GM19023 (cell line): Measurements from ENCODE around the gene GRAMD2B.
"Not testable (repeated sequence)": the region's sequence is repeated elsewhere in the genome, so short reads cannot be mapped to it uniquely, and the experiment has no call there.

Experiments used
- ATAC-seq: cut with Tn5 transposase; IDR thresholded peaks from one replicate; pipeline ENCODE4 v1.9.1; 2021; ENCODE audit warnings: mild to moderate bottlenecking, moderate library complexity; ENCODE audit not compliant: unreplicated experiment

Gene GRAMD2B

GRCh38 chr5:126422994-126423788 is at the start of gene GRAMD2B:
GRAMD2B (plus strand) TSS chr5:126423409; CDS start chr5:126423607, 198 bp downstream.
- peak; percentile 86 for ATAC-seq

- no peak for ATAC-seq
Measured at GRCh38 chr5:126374109-126374416, 49.1 kb upstream of the GRAMD2B start.

- ATAC-seq = no peak
Measured at GRCh38 chr5:126376443-126376842, 46.8 kb upstream of the GRAMD2B start.

- ATAC-seq = no peak
Measured at GRCh38 chr5:126377424-126377823, 45.8 kb upstream of the GRAMD2B start.

GRCh38 chr5:126380316-126380715 is 42.9 kb upstream of the GRAMD2B start:
- ATAC-seq = not testable (repeated sequence)

GRCh38 chr5:126383246-126383645 is 40.0 kb upstream of the GRAMD2B start:
- ATAC-seq = no peak

- no peak for ATAC-seq
Measured at GRCh38 chr5:126383776-126384175, 39.4 kb upstream of the GRAMD2B start.

- ATAC-seq = no peak
Measured at GRCh38 chr5:126384985-126385384, 38.2 kb upstream of the GRAMD2B start.

- ATAC-seq = no peak
Measured at GRCh38 chr5:126385524-126386502, 37.4 kb upstream of the GRAMD2B start.

- no peak for ATAC-seq
Measured at GRCh38 chr5:126389179-126389578, 34.0 kb upstream of the GRAMD2B start.

GRCh38 chr5:126390051-126390450 is 33.2 kb upstream of the GRAMD2B start:
- ATAC-seq = no peak

- ATAC-seq = no peak
Measured at GRCh38 chr5:126391386-126391785, 31.8 kb upstream of the GRAMD2B start.

GRCh38 chr5:126394211-126394788 is 28.9 kb upstream of the GRAMD2B start:
- no peak for ATAC-seq

- ATAC-seq = no peak
Measured at GRCh38 chr5:126395198-126395597, 28.0 kb upstream of the GRAMD2B start.

- ATAC-seq = no peak
Measured at GRCh38 chr5:126395605-126396004, 27.6 kb upstream of the GRAMD2B start.

GRCh38 chr5:126396721-126397120 is 26.5 kb upstream of the GRAMD2B start:
- not testable (repeated sequence) for ATAC-seq

- ATAC-seq = no peak
Measured at GRCh38 chr5:126398791-126399190, 24.4 kb upstream of the GRAMD2B start.

- ATAC-seq = no peak
Measured at GRCh38 chr5:126400621-126401251, 22.5 kb upstream of the GRAMD2B start.

GRCh38 chr5:126402621-126403555 is 20.3 kb upstream of the GRAMD2B start:
- no peak for ATAC-seq

- ATAC-seq = no peak
Measured at GRCh38 chr5:126403876-126404275, 19.3 kb upstream of the GRAMD2B start.
